ENCODE measurements around the gene KRTAP10-8. TPM values are rescaled to one million over a fixed set of nuclear protein-coding genes. Genes with fewer than 3 reads are reported as not detected.
"Not testable (repeated sequence)": the region's sequence is repeated elsewhere in the genome, so short reads cannot be mapped to it uniquely, and the experiment has no call there.

The KRTAP10-8 gene
- total RNA-seq, 1 donor = not detected

DNA sequence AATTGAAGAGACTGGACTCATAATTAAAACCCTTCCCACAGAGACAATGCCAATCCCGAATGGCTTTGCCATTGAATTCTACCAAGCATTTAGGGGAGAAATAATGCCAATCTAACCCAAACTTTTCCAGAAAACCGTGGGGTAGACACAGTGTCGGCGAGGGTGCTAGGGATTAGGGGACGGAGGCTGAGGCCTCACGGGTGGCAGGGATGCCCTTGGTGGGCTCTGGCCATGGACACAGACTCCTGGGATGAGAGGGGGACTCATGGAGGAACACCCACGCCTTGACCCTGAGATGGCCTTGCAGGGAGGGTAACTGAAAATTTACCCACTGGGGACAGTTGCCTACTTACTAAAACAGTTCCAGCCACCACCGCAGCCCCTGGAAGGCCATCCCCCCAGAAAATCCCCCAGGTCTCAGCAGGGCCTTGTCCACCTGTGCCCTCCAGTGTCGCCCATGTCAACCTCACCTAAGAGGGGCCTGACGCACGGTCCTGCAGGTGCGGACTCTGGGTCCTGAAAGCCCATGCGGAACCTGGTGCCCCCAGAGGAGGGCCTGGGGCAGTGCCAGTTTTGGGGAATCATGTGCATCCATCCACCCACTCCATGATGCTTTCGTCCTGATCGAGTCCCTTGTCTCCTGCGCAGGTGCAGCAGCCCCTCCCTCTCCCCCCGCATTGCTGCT is 33.4 kb upstream of the KRTAP10-8 start:
- DNase-seq (ENCODE audit: low read depth in 2 of 3, low spot score in 2 of 3) = no peak

DNA sequence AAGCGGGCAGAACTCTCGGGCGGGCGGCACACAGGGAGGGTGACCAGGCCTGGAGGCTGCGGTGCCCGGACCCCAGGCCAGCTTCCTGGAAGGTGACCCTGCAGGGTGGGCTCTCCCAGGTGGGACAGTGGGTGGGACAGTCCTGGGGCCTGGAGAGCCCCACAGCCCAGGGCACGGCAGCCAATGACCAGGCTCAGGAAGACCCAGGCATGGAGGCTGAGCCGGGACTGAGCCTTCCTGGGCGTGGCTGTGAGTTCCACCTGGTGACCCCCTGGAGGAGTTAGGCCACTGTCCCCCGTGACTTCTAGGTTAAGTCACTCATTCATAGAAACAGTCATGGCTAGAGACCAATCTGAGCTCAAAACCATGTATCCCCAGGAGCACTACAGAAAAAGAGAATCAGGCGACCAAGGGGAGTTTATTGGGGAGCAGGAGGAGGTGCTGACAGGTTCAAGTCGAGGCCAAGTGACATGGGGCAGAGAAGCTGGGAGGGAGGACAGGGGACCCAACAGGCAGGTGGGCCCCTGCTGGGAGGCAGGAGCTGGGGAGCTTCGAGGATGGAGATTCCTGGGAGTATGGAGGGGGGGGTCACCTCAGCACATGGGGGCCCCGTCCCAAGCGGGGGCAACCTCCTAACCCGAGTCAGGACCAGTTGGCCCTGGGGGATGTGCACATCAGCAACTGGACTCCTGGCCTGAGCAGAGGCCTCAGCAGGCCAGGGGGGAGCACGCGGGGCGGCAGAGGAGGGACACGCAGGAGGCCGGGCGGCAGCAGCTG is 32.6 kb upstream of the KRTAP10-8 start:
- DNase-seq (ENCODE audit: low read depth in 2 of 3, low spot score in 2 of 3) = no peak

GRCh38 chr21:44579833-44580144 is 32.1 kb upstream of the KRTAP10-8 start:
- no peak for DNase-seq (ENCODE audit: low read depth in 2 of 3, low spot score in 2 of 3)

DNA sequence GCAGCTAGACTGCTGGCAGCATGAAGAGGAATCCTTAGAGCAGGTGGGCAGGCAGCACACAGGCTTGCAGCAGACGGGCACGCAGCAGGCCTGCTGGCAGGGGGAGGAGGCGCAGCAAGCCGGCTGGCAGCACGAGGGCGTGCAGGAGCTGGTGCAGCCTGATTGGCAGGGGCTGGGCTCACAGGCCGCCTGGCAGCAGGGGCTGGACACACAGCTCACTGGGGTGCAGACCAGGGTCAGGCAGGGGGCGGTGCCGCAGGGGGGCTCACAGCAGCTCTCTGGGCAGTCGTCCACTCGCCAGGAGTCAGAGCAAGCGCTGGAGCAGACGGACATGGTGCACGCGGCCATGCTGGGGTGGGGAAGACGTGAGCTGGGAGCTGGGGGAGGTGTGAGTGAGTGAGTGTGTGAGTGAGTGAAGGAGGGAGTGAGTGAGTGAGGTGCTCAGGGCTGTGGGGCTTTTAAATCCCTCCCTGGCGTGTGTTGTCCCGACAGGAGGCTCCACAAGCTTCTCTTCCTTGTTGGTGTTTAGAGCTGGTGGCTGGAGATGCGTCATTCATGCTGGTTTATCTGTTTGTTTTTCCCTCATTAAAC is 31.6 kb upstream of the KRTAP10-8 start, which contains the start of gene KRTAP10-5:
KRTAP10-5 (minus strand) TSS at position 374 of the 591 bp plus-strand sequence; CDS start at position 348, 26 bp downstream.
- not testable (repeated sequence) for DNase-seq (ENCODE audit: low read depth in 2 of 3, low spot score in 2 of 3)

DNA sequence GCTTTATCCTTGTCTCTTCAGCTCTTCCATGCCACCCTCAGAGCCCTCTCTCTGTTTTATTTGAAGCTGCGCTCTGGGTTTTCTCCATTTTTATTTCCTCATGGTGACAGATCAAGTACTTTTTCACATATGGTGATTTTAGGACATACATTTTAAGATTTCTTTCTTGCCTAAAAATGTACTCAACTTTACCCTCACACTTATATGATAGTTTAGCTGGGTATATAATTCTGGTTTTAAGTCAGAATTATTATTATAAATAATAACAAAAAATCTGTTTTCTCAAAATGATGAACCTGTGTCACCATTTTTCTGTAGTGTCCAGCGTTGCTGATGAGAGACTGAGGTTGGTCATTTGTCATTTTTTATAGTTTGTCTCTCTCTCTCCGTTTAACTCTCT is 30.7 kb upstream of the KRTAP10-8 start:
- no peak for DNase-seq (ENCODE audit: low read depth in 2 of 3, low spot score in 2 of 3)

- no peak for DNase-seq (ENCODE audit: low read depth in 2 of 3, low spot score in 2 of 3)
Measured at GRCh38 chr21:44582055-44582454, 29.8 kb upstream of the KRTAP10-8 start.

- DNase-seq (ENCODE audit: low read depth in 2 of 3, low spot score in 2 of 3) = no peak
Measured at GRCh38 chr21:44583089-44583799, 28.6 kb upstream of the KRTAP10-8 start.

- DNase-seq (ENCODE audit: low read depth in 2 of 3, low spot score in 2 of 3) = no peak
Measured at GRCh38 chr21:44583800-44584147, 28.1 kb upstream of the KRTAP10-8 start.

GRCh38 chr21:44585892-44586291 is 26.0 kb upstream of the KRTAP10-8 start:
- no peak for DNase-seq (ENCODE audit: low read depth in 2 of 3, low spot score in 2 of 3)

GRCh38 chr21:44589094-44589493 is 22.8 kb upstream of the KRTAP10-8 start:
- no peak for DNase-seq (ENCODE audit: low read depth in 2 of 3, low spot score in 2 of 3)

GRCh38 chr21:44589586-44590305 is 22.1 kb upstream of the KRTAP10-8 start:
- DNase-seq (ENCODE audit: low read depth in 2 of 3, low spot score in 2 of 3) = no peak

GRCh38 chr21:44590311-44590721 is 21.6 kb upstream of the KRTAP10-8 start:
- DNase-seq (ENCODE audit: low read depth in 2 of 3, low spot score in 2 of 3) = no peak

GRCh38 chr21:44590897-44591800 is 20.7 kb upstream of the KRTAP10-8 start:
- not testable (repeated sequence) for DNase-seq (ENCODE audit: low read depth in 2 of 3, low spot score in 2 of 3)

DNA sequence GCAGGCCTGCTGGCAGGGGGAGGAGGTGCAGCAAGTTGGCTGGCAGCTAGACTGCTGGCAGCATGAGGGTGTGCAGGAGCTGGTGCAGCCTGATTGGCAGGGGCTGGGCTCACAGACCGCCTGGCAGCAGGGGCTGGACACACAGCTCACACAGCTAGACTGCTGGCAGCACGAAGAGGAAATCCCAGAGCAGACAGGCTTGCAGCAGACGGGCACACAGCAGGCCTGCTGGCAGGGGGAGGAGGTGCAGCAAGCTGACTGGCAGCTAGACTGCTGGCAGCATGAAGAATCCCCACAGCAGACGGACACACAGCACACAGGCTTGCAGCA is 20.1 kb upstream of the KRTAP10-8 start:
- not testable (repeated sequence) for DNase-seq (ENCODE audit: low read depth in 2 of 3, low spot score in 2 of 3)

GRCh38 chr21:44592446-44593311 is 19.2 kb upstream of the KRTAP10-8 start, which contains the start of gene KRTAP10-6:
TSS of gene KRTAP10-6 (minus strand) at chr21:44592505. CDS start at chr21:44592484, 21 bp downstream.
- no peak for DNase-seq (ENCODE audit: low read depth in 2 of 3, low spot score in 2 of 3)

GRCh38 chr21:44593598-44594405 is 18.1 kb upstream of the KRTAP10-8 start:
- peak in 2 of 3 donors; percentile 20 to 36 for DNase-seq (ENCODE audit: low read depth in 2 of 3, low spot score in 2 of 3)

- no peak for DNase-seq (ENCODE audit: low read depth in 2 of 3, low spot score in 2 of 3)
Measured at GRCh38 chr21:44594406-44594916, 17.4 kb upstream of the KRTAP10-8 start.

GRCh38 chr21:44595524-44595923 is 16.4 kb upstream of the KRTAP10-8 start:
- DNase-seq (ENCODE audit: low read depth in 2 of 3, low spot score in 2 of 3) = no peak
